ENCODE measurements around the gene MED25.

Gene MED25

GRCh38 chr19:49775742-49776370 lies 42.2 kb upstream of the MED25 start:
- no peak for DNase-seq (ENCODE audit: low read depth in 2 of 2)
- no peak for TF ChIP-seq CTCF (IDR thresholded peaks at IDR 0.05; ENCODE audit: low read depth, low read length)
- H3K4me3 ChIP-seq (replicated peaks in 1 of 2; ENCODE audit: low read depth in 2 of 2, low read length in 2 of 2) = no peak overlapping the region

DNA sequence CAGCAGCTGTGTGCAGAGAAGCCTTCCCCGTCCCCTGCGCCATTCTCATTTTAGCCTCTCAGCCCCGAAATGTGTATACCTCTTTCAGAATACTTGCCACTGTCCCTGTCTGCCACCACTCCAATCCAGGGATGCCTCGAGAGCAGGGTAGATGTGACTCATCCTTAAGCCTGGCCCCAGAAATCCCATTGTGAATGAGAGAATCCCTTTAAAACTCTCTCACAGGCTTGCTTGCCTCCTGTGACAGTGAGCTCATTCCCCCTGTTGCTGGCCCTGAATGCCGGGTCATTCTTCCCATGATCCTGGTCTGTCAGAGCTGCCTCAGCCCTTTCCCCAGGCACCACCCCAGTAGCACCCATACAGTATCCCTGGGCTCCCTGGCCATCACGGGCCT lies 41.7 kb upstream of the MED25 start:
- DNase-seq (ENCODE audit: low read depth in 2 of 2) = no peak
- no peak for TF ChIP-seq CTCF (IDR thresholded peaks at IDR 0.05; ENCODE audit: low read depth, low read length)
- no peak overlapping the region for H3K4me3 ChIP-seq (replicated peaks in 1 of 2; ENCODE audit: low read depth in 2 of 2, low read length in 2 of 2)

DNA sequence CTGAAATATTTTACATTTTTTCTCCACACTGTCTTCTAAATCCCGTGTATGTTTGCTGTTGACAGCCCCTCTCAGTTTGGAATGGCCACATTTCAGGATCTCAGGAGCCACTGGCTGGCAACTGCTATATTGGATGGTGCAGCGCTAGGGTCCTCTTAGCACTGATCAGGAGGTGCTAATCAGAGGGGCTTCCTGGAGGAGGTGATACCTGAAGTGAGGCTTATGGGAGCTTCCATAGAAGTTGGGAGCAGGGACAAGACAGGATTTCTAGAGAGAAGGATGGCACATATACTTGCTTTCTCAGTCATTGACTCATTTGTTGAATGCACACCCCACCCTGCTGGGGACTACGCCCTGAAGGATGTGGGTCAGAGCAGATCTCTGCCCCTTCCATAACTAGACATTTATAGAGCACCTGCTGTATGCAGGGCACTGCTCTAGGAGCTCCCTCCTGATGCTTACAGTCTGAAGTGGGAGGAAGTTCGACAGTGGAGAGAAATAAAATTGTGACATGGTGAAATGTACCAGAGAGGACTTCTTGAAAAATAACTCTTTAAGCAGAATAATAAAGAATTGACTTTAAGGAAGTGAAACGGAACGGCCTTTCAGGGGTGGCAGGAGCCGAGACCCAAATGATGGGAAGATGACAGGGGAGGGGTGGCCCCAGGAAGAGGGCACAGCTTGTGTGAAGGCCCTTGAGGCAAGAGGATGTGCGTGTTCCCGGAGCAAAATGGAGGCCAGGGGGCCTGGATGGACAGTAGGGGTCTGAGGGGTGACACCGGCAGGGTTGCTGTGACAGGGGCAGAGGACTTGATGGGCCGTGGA lies 38.1 kb upstream of the MED25 start:
- no peak overlapping the region for H3K4me3 ChIP-seq (replicated peaks in 1 of 2; ENCODE audit: low read depth in 2 of 2, low read length in 2 of 2)
- DNase-seq (ENCODE audit: low read depth in 2 of 2) = no peak
- TF ChIP-seq CTCF (IDR thresholded peaks at IDR 0.05; ENCODE audit: low read depth, low read length) = no peak

- no peak for DNase-seq (ENCODE audit: low read depth in 2 of 2)
- no peak for TF ChIP-seq CTCF (IDR thresholded peaks at IDR 0.05; ENCODE audit: low read depth, low read length)
- H3K4me3 ChIP-seq (replicated peaks in 1 of 2; ENCODE audit: low read depth in 2 of 2, low read length in 2 of 2) = no peak overlapping the region
These were observed 37.2 kb upstream of the MED25 start for GRCh38 chr19:49780861-49781260.

DNA sequence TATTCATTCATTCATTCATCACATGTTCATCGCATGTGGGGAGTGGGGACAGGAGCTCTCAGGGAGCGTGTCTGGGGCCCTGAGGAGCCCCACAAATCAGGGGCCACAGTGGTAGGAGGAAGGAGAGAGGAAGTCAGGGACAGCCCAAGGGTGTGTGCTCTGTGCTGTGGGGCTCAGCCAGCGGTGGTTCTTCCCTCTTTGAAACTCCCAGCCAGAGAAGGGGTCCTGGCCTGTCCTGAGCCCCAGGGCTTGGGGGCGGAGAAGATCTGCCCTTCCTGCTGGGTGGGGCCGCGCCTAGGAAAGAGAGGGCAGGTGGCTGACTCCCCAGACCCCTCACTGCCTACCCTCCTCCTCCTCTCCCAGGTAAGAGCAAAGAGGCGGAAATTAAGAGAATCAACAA lies 36.7 kb upstream of the MED25 start:
- H3K4me3 ChIP-seq (replicated peaks in 1 of 2; ENCODE audit: low read depth in 2 of 2, low read length in 2 of 2) = no peak overlapping the region
- no peak for TF ChIP-seq CTCF (IDR thresholded peaks at IDR 0.05; ENCODE audit: low read depth, low read length)
- no peak for DNase-seq (ENCODE audit: low read depth in 2 of 2)

DNA sequence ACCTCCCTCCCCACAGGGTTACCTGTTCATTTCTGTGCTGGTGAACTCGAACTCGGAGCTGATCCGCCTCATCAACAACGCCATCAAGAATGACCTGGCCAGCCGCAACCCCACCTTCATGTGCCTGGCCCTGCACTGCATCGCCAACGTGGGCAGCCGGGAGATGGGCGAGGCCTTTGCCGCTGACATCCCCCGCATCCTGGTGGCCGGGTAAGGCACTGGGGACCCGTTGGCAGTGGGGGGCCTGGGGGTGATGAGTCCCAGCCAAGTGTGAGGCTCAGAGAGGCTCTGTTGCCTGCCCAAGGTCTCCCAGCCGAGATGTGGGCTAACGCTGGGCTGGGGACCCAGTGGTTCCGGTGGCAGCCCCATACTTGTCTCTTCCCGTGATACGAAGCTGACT lies 35.6 kb upstream of the MED25 start:
- DNase-seq (ENCODE audit: low read depth in 2 of 2) = no peak
- no peak for TF ChIP-seq CTCF (IDR thresholded peaks at IDR 0.05; ENCODE audit: low read depth, low read length)
- no peak overlapping the region for H3K4me3 ChIP-seq (replicated peaks in 1 of 2; ENCODE audit: low read depth in 2 of 2, low read length in 2 of 2)

Measured in cardiac fibroblast (primary cell).